Spleen (tissue), 11 donors: ENCODE results near the gene OR10K1. TPM values are rescaled to one million over a fixed set of nuclear protein-coding genes. Genes with fewer than 3 reads are reported as not detected.
"Not testable (repeated sequence)": the region's sequence is repeated elsewhere in the genome, so short reads cannot be mapped to it uniquely, and the experiment has no call there.

Experiments used
- DNase-seq: peaks from one replicate; pipeline ENCODE4 v3.0.0-alpha.2; 2020
- H3K27ac ChIP-seq, 8 donors: fragments of 200-600 bp; sonication (generic) in 7 of 8; 1 replicate in 4 of 8; 2 replicates in 4 of 8; pipeline versions ENCODE4 v1.5.0 to v1.8.0; 2016 to 2021; ENCODE audit warnings: inconsistent platforms in 4 of 8, mild to moderate bottlenecking in 4 of 8, moderate library complexity in 1 of 8
- H3K27me3 ChIP-seq, 7 donors: fragments of 200-600 bp; sonication (generic) in 6 of 7; replicated peaks in 1 of 7; 1 replicate in 4 of 7; 2 replicates in 3 of 7; pipeline versions ENCODE4 v1.5.0 to v1.8.0; 2016 to 2021; ENCODE audit warnings: inconsistent platforms in 3 of 7, mild to moderate bottlenecking in 1 of 7
- H3K36me3 ChIP-seq, 6 donors: fragments of 200-600 bp; sonication (generic) in 5 of 6; 1 replicate in 4 of 6; 2 replicates in 2 of 6; pipeline versions ENCODE4 v1.5.0 to v1.8.0; 2016 to 2021; ENCODE audit warnings: inconsistent platforms in 2 of 6
- H3K4me1 ChIP-seq, 6 donors: fragments of 200-600 bp; sonication (generic) in 5 of 6; 1 replicate in 3 of 6; 2 replicates in 3 of 6; pipeline versions ENCODE4 v1.5.0 to v1.8.0; 2016 to 2021; ENCODE audit warnings: inconsistent platforms in 3 of 6
- H3K4me3 ChIP-seq, 8 donors: fragments of 200-600 bp; sonication (generic) in 7 of 8; 1 replicate in 4 of 8; 2 replicates in 4 of 8; pipeline versions ENCODE4 v1.5.0 to v1.8.0; 2016 to 2021; ENCODE audit warnings: inconsistent platforms in 4 of 8, mild to moderate bottlenecking in 4 of 8, moderate library complexity in 2 of 8
- H3K9me3 ChIP-seq, 8 donors: fragments of 200-600 bp; sonication (generic) in 7 of 8; 1 replicate in 4 of 8; 2 replicates in 4 of 8; pipeline versions ENCODE4 v1.5.0 to v1.8.0; 2016 to 2021; ENCODE audit warnings: inconsistent platforms in 4 of 8
- POLR2A ChIP-seq, 3 donors: fragments of 450-650 bp; IDR thresholded peaks; one replicate each; pipeline ENCODE4 v1.5.1; 2017; ENCODE audit warnings: antibody characterized with exemption in 3 of 3, mild to moderate bottlenecking in 1 of 3
- POLR2AphosphoS5 ChIP-seq, 3 donors: sonication (generic); formaldehyde crosslinking; IDR thresholded peaks; one replicate each; pipeline ENCODE4 v1.5.1; 2017; ENCODE audit warnings: antibody characterized with exemption in 3 of 3
- WGBS, 5 donors: extraction: QIAGEN DNeasy Blood & Tissue Kit in 3 of 5; methylation state at CpG; one replicate each; pipeline versions ENCODE4 v1.1.5 to v1.1.7; 2013 to 2018; 5-methylcytosine and 5-hydroxymethylcytosine counted together
- intact Hi-C: fragments of 100-400 bp; cut with DNase I; formaldehyde crosslinking; loops from one replicate; pipeline ENCODE4 v1.15.0; 2023; ENCODE audit warnings: low total_unique reads
- polyA plus RNA-seq, 3 donors: library from polyadenylated mRNA; stranded (reverse); fragments of 200-250 nt; gene quantifications; one replicate each; pipeline ENCODE4 v1.2.1, GENCODE V29; 2013
- total RNA-seq, 7 donors: library from RNA; depleted of rRNA in 3 of 7; stranded (reverse); fragments of >200 nt in 3 of 7; fragmentation: NEBNext Ultra II Directional in 4 of 7; extraction: Animal tissue kit (Norgen Biotek cat#: 25700) in 4 of 7; gene quantifications; one replicate each; pipeline versions ENCODE4 v1.1.0 to v1.2.1, GENCODE V29; 2016 to 2021
- TF ChIP-seq, protein P1 (sequence below), 11 experiments: fragments of 200-600 bp in 7 of 11; fragments of 450-650 bp in 4 of 11; sonication (generic) in 4 of 11; IDR thresholded peaks in 8 of 11; conservative IDR thresholded peaks in 3 of 11; 1 replicate in 7 of 11; 2 replicates in 4 of 11; pipeline versions ENCODE4 v1.4.0 to v1.8.0; 2016 to 2021; ENCODE audit warnings: antibody characterized with exemption in 11 of 11, inconsistent platforms in 4 of 11, mild to moderate bottlenecking in 1 of 11
- donor health status: healthy with polysubstance abuse.
- donor health status: DM: no; HTN: no; CAD: no; lungs with moderate emphysema.
- donor health status: DM: no; HTN: no; CAD: no.
- donor health status: Bipolar disorder and iron deficiency.
- donor health status: healthy.
- donor health status: DM: no; HTN: no; CAD: no.
- donor health status: DM: yes; HTN: yes; CAD: no.

OR10K1 gene
- total and polyA plus RNA-seq, 10 donors: 0.07 TPM; not detected in 9

- TF ChIP-seq, protein P1, sequence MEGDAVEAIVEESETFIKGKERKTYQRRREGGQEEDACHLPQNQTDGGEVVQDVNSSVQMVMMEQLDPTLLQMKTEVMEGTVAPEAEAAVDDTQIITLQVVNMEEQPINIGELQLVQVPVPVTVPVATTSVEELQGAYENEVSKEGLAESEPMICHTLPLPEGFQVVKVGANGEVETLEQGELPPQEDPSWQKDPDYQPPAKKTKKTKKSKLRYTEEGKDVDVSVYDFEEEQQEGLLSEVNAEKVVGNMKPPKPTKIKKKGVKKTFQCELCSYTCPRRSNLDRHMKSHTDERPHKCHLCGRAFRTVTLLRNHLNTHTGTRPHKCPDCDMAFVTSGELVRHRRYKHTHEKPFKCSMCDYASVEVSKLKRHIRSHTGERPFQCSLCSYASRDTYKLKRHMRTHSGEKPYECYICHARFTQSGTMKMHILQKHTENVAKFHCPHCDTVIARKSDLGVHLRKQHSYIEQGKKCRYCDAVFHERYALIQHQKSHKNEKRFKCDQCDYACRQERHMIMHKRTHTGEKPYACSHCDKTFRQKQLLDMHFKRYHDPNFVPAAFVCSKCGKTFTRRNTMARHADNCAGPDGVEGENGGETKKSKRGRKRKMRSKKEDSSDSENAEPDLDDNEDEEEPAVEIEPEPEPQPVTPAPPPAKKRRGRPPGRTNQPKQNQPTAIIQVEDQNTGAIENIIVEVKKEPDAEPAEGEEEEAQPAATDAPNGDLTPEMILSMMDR (IDR thresholded peaks at IDR 0.05 in 8 of 11, conservative IDR thresholded peaks at IDR 0.05 in 3 of 11): no peak
- TF ChIP-seq POLR2AphosphoS5 (IDR thresholded peaks at IDR 0.05): no peak
- TF ChIP-seq POLR2A (IDR thresholded peaks at IDR 0.05): no peak
- Histone ChIP-seq H3K27ac (no peak overlapping the region), H3K4me1 (no peaks in the 10 kb centered on the region), H3K9me3 (peaks cover 0 to 19% (median 12%) of the 10 kb centered on the region in 8 donors), H3K4me3 (no peak overlapping the region), H3K27me3 (no peaks in the 10 kb centered on the region), H3K36me3 (no peaks in the 10 kb centered on the region)
- no peak for DNase-seq
- intact Hi-C loops: no loop called here
Observed at GRCh38 chr1:158425027-158425426, 36.6 kb upstream of the OR10K1 start.

DNA sequence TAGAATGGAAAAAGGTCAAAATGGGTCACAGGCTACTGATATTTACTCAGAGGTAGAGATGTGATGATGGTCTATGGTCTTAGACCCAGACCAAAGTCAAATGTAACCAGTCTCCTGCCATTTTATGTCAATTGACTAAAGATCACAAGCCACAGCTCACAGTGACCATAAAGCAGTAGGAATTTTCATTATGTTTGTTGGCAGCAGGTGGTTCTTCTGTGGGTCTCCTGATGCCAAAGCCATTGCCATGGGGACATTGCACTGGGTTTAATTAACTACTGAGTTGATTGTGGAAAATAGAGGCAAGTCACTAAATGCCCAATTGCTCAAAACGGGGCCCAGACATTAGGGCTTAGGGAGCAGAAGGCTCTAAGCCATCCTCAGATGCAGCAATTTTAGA is 35.5 kb upstream of the OR10K1 start, which contains the start of gene OR10K2:
OR10K2 (minus strand) TSS at position 101 of the 400 bp plus-strand sequence. CDS start 5,371 bp downstream, outside the sequence.
- Histone ChIP-seq H3K27me3 (no peaks in the 10 kb centered on the region), H3K4me3 (no peak within 1 kb of the TSS), H3K36me3 (no peaks in the 10 kb centered on the region), H3K4me1 (no peaks in the 10 kb centered on the region), H3K9me3 (peaks cover 0 to 20% (median 13%) of the 10 kb centered on the region in 8 donors), H3K27ac (no peak within 1 kb of the TSS)
- intact Hi-C loops: no loop called here
- WGBS, 5 donors: 86 to 100% (median 91%) methylated on average over 1 of the region's 1 CpG
- DNase-seq: no peak
- TF ChIP-seq POLR2A (IDR thresholded peaks at IDR 0.05): no peak
- TF ChIP-seq, protein P1 (IDR thresholded peaks at IDR 0.05 in 8 of 11, conservative IDR thresholded peaks at IDR 0.05 in 3 of 11): no peak
- no peak for TF ChIP-seq POLR2AphosphoS5 (IDR thresholded peaks at IDR 0.05)

DNA sequence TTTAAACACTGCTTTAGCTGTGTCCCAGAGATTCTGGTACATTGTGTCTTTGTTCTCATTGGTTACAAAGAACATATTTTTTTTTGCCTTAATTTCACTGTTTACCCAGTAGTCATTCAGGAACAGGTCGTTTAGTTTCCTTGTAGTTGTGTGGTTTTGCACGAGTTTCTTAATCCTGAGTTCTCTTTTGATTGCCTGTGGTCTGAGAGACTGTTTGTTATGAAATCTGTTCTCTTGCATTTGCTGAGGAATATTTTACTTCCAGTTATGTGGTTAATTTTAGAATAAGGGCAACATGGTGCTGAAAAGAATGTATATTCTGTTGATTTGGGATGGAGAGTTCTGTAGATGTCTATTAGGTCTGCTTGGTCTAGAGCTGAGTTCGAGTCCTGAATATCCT is 31.5 kb upstream of the OR10K1 start:
- 34 to 46% (median 37%) methylated on average over 3 of the region's 3 CpGs for WGBS, 5 donors
- DNase-seq, H3K36me3 ChIP-seq, H3K4me1 ChIP-seq, H3K4me3 ChIP-seq, intact Hi-C loops: not testable (repeated sequence)
- H3K27ac ChIP-seq: peak overlapping the region in 3 of 8 donors; percentile 18 to 65 (median 60)
- H3K9me3 ChIP-seq: peaks cover 0 to 40% (median 16%) of the 10 kb centered on the region in 8 donors
- H3K27me3 ChIP-seq: peaks cover 0 to 17% (median 0%) of the 10 kb centered on the region in 7 donors

DNA sequence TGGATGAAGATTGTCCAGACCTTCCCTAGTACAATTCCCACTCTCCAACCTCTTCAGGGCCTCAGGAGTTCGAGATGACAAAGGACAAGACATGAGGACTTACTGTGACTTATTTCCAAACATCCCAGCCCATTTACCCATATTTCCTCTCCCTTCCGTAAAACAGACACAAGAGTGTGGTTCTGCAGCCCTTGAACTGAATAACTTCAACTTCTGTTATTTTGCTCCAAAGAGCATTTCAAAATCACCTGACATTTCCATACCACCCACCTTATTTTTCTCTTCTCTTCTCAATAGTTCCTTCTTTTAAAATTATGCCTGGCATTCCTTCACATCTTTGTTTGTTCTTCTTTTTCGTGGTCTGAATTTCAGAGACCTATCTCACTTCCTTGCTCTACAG is 26.9 kb upstream of the OR10K1 start:
- TF ChIP-seq, protein P1 (IDR thresholded peaks at IDR 0.05 in 8 of 11, conservative IDR thresholded peaks at IDR 0.05 in 3 of 11): no peak
- Histone ChIP-seq H3K9me3 (peaks cover 0 to 21% (median 3%) of the 10 kb centered on the region in 8 donors), H3K27me3 (peaks cover 0 to 22% (median 0%) of the 10 kb centered on the region in 7 donors), H3K27ac (peak overlapping the region in 2 of 8 donors; percentile 8 to 24), H3K36me3 (no peaks in the 10 kb centered on the region), H3K4me1 (peaks cover 0 to 7% (median 0%) of the 10 kb centered on the region in 6 donors), H3K4me3 (no peak overlapping the region)
- 22 to 52% (median 32%) methylated on average over 3 of the region's 3 CpGs for WGBS, 5 donors
- DNase-seq: no peak
- intact Hi-C loops: no loop called here

- Histone ChIP-seq H3K4me3 (no peak overlapping the region), H3K9me3 (no peaks in the 10 kb centered on the region), H3K36me3 (no peaks in the 10 kb centered on the region), H3K27ac (no peak overlapping the region), H3K27me3 (no peaks in the 10 kb centered on the region), H3K4me1 (no peaks in the 10 kb centered on the region)
- no peak for DNase-seq
- intact Hi-C loops: no loop called here
- 74 to 87% (median 79%) methylated on average over 4 of the region's 4 CpGs for WGBS, 5 donors
- no peak for TF ChIP-seq POLR2AphosphoS5 (IDR thresholded peaks at IDR 0.05)
- TF ChIP-seq, protein P1 (IDR thresholded peaks at IDR 0.05 in 8 of 11, conservative IDR thresholded peaks at IDR 0.05 in 3 of 11): no peak
- TF ChIP-seq POLR2A (IDR thresholded peaks at IDR 0.05): no peak
Observed at GRCh38 chr1:158445376-158445775, 16.3 kb upstream of the OR10K1 start.
